Activated effector memory CD4-positive, alpha-beta T cell treated with anti-CD3 and anti-CD28 coated beads, Interleukin-2, amount 50 U/mL, for 16 hours (primary cell): Measurements from ENCODE around the gene SKIC8.

ENCODE experiments used
- DNase-seq: peaks from one replicate; pipeline ENCODE4 v3.0.0-alpha.2; 2020

SKIC8 gene

GRCh38 chr15:78247911-78248310 lies 51.5 kb downstream of the SKIC8 start:
- no peak for DNase-seq

GRCh38 chr15:78245976-78246620 lies 53.3 kb downstream of the SKIC8 start:
- DNase-seq, result peak; percentile 25

DNA sequence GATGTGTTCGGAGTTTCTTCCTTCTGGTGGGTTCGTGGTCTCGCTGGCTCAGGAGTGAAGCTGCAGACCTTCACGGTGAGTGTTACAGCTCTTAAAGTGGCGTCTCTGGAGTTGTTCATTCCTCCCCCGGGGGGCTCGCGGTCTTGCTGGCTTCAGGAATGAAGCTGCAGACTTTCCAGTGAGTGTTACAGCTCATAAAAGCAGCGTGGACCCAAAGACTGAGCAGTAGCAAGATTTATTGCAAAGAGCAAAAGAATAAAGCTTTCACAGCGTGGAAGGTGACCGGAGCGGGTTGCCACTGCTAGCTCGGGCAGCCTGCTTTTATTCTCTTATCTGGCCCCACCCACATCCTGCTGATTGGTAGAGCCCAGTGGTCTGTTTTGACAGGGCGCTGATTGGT lies 54.0 kb downstream of the SKIC8 start:
- DNase-seq, result peak; percentile 19

DNA sequence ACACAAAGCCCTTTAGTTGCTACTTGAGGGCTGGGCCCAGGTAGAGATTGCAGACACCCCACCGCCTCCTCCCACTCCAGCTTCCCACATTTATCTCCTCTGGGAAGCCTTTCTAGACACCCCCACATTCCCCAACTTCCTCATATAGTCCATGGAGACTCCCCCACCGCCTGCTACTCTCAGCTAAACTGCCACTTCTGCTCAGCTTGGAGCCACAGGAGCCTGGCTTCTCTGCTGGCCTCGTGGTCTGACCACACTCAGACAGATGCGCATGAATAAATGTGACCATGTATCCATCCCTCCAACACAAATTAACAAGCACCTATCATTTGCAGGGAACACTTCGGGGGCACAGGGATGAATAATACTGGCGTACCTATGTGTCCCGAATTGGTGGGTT lies 54.5 kb downstream of the SKIC8 start:
- DNase-seq, result no peak

DNA sequence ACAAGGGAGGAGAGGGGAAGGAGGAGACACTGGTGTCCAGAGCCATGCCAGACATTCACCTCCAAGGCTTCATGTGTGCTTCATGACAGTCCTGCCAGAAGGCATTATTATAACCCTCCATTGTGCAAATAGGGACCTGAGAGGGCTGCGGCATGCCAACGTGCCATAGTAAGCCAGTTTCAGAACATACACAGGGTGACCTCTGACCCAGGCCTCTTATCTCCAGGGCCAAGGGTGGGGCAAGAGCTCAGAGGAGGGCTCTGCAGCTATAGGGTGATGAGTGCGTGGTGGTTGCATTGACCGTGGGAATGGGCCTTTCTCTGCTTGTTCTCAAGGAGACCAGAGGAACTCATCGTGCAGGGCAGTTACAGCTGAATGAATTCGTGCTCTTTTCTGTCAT lies 55.3 kb downstream of the SKIC8 start:
- no peak for DNase-seq

DNA sequence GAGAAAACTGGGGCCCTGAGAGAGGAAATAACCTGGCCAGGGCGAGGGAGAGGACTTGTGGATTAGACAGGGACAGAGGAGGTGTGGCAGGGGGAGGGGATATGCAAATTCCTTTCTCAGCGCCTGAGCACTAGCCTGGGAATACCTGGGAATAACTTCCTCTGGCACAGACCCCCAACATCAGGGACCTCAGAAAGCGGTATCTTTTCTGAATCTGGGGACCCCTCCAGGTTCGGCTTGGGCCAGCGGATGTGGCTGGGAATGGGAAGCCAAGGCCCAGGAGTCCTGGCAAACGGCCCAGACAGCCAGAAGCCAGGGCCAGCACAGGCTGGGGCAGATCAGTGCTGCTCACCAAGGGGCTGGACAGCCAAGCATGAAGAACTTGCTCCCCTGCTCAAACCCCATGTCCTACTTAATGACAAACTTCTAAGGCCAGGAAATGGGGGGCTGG lies 55.9 kb downstream of the SKIC8 start:
- DNase-seq, result no peak

- peak; percentile 39 for DNase-seq
Observed at GRCh38 chr15:78243058-78243457, 56.4 kb downstream of the SKIC8 start.

GRCh38 chr15:78242128-78242527 lies 57.3 kb downstream of the SKIC8 start:
- peak; percentile 66 for DNase-seq

DNA sequence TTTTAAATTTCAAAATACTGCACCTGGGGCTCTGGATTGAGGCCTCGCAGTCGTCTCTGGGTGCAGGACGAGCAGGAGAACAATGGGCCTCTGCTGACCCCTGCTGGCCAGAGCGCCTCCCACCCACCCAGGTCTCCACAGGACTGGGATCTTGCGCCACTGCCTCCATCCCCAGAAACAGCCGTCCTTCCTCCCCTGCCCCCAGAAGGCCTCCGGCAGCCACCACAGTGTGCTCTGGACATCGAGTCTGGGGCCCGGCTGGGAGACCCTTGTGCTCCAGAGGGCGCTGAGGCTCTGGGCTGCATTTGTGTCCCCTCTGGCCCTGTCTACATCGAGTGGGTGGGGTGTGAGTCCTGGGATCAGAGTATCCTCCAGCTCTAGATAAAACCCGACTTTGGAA lies 58.4 kb downstream of the SKIC8 start:
- DNase-seq, result peak; percentile 92

GRCh38 chr15:78239811-78240210 lies 59.6 kb downstream of the SKIC8 start:
- DNase-seq, result no peak

DNA sequence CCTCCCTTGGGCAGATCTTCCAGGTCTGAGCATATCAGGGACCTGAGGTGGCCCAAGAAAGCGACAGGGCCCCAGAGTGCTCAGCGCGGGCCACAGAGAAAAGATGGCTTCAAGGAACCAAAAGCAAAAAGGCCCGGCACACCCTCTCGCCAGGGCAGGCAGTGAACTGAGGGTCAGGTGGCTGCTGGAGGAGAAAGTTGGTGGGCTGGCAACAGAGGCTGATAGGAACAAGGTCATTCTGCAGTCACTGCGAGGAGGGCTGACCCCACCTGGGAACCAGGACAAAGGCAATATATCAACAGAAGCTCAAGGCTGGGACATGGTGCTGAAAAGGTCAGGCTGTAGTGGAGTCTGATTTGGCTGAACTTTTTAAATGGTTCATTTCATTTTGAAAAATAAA lies 62.3 kb downstream of the SKIC8 start:
- no peak for DNase-seq

DNA sequence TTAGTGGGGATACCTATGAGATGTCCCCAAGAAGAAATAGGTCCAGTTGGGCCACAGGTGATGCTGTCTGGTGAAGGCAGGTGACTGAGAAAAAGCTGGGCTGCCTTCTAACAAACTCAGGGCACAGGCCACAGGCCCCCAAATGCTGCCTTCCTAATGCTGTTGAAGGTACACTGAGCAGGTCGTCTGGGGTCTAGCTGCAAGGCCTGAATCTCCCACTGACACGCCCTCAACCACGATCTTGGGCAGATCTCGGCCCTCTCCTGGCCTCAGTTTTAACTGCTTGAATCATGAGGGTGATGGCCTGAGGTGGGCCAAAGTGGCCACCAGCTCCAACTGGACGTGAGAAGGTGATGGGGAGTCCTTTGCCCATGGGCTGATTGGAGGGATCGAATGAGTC lies 62.9 kb downstream of the SKIC8 start:
- DNase-seq, result no peak

DNA sequence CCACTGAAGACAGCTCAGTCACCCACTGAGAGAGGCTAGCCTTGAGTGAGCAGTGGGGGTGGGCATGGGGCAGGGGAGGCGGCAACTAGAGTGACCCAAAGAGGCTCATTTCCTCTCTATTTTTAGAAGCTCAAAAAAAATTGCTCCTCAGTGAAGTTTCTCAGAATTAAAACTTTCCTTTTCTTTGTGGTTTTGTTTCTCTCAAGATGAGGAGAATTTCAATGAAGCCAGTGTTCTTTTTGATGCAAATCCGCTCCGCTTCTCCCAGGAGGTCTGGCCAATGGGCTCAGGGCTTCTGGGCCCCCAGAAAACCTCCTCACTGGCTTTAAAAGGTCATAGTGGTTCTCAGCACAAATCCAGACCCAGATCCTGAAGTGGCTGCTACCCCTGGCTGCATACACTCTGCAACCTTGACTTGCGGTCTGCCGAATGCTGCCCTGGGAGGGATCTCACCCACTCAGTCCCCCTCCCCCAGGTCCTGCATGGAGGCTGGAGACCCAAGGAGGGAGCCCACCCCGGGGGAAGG lies 64.8 kb downstream of the SKIC8 start, which contains the start of gene ACSBG1:
TSS of gene ACSBG1 (minus strand) at position 51 of the 526 bp plus-strand sequence. CDS start 64 bp downstream, outside the sequence.
- DNase-seq, result no peak

DNA sequence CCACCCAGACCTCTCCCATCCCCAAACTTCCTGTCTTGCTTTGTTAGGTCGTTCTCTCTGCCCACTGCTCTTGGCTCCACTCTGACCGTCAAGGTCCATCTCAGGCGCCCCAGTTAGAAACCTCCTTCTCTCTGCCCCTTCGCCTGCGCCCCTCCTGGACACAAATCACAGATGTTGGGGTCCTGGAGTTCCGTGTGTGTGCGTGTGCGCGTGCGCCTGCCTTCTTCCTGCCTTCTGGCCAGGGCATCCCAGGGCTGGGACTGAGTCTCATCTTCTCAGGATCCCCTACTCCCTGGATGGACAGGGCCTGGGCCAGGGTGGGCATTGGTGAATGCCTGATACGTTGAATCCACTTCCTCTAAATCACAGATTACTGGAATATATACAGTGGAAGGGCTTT lies 65.9 kb downstream of the SKIC8 start:
- peak; percentile 34 for DNase-seq
